HCT116 (cell line): ENCODE data around the gene ZGPAT. TPM values are rescaled to one million over a fixed set of nuclear protein-coding genes. Genes with fewer than 3 reads are reported as not detected.
A peak's percentile ranks its signal among the peaks of the same experiment; 100 is the strongest.

Experiments
- ATAC-seq: fragments of 200-7000 bp; cut with Tn5 transposase; 2 replicates; pipeline ENCODE4 v1.9.1; 2020; ENCODE audit warnings: mild to moderate bottlenecking, moderate library complexity
- BruUV-seq: library from RNA; stranded (reverse); fragments of 400-500 nt; replicated peaks from 2 replicates; lab custom pipeline; 2021; lab: Mats Ljungman, UMichigan
- CTCF ChIA-PET: fragments of 300-600 bp; sonication (Branson Sonifier 250); formaldehyde crosslinking; loops from one replicate; lab custom pipeline; 2021; ENCODE audit warnings: antibody characterized with exemption; lab: Charles Lee
- POLR2A ChIA-PET: fragments of 300-600, 350-600 bp; sonication (Branson Sonifier 250); formaldehyde crosslinking; loops from one replicate; lab custom pipeline; 2021; ENCODE audit warnings: antibody characterized with exemption; lab: Charles Lee
- RAD21 ChIA-PET, 2 experiments: fragments of 300-600 bp; sonication (Branson Sonifier 250); formaldehyde crosslinking; loops; one replicate each; lab custom pipeline; 2023; ENCODE audit warnings: low total read pairs in 2 of 2; ENCODE audit not compliant: uncharacterized antibody in 2 of 2, unreplicated experiment in 2 of 2, low non-redundant PET in 1 of 2; lab: Charles Lee
- DNase-seq: peaks from one replicate; pipeline ENCODE4 v3.0.0-alpha.2; 2010; ENCODE audit warnings: low read depth, low spot score
- H2AFZ ChIP-seq: fragments of 200-600 bp; shearing (Covaris generic), sonication (generic); 2 replicates; pipeline ENCODE4 v1.6.1; 2017; ENCODE audit warnings: low read depth, mixed run types, mixed read lengths, antibody characterized with exemption, low read length; ENCODE audit not compliant: poor library complexity, severe bottlenecking
- H3K27ac ChIP-seq: 2 replicates; pipeline ENCODE4 v1.5.1; 2012; ENCODE audit warnings: low read depth, low read length
- H3K27me3 ChIP-seq: fragments of 200-600 bp; sonication (generic); 2 replicates; pipeline ENCODE4 v1.6.1; 2016; ENCODE audit warnings: mixed run types, low read length, mixed read lengths; ENCODE audit not compliant: insufficient read depth
- H3K36me3 ChIP-seq, 2 experiments: fragments of 200-500 bp in 1 of 2; fragments of 200-600 bp in 1 of 2; sonication (Bioruptor generic) in 1 of 2; sonication (generic) in 1 of 2; 2 replicates each; pipeline versions ENCODE4 v1.5.1 to v1.6.1; 2014 to 2016; ENCODE audit warnings: low read length in 2 of 2, inconsistent platforms in 1 of 2, mixed read lengths in 1 of 2, mixed run types in 1 of 2; ENCODE audit not compliant: insufficient read depth in 2 of 2, control insufficient read depth in 1 of 2
- H3K4me1 ChIP-seq, 2 experiments: fragments of 200-600 bp in 1 of 2; sonication (generic) in 1 of 2; 2 replicates each; pipeline versions ENCODE4 v1.5.1 to v1.6.1; 2012 to 2017; ENCODE audit warnings: low read length in 2 of 2, inconsistent platforms in 1 of 2, mild to moderate bottlenecking in 1 of 2, mixed read lengths in 1 of 2, mixed run types in 1 of 2, moderate library complexity in 1 of 2; ENCODE audit not compliant: insufficient read depth in 2 of 2, control insufficient read depth in 1 of 2
- H3K4me2 ChIP-seq: fragments of 200-600 bp; sonication (generic); 2 replicates; pipeline ENCODE4 v1.6.1; 2017; ENCODE audit warnings: mixed run types, low read length, mixed read lengths
- H3K4me3 ChIP-seq, 2 experiments: fragments of 200-600 bp in 1 of 2; sonication (generic) in 1 of 2; replicated peaks in 1 of 2; 2 replicates each; pipeline ENCODE4 v1.5.1; 2011 to 2016; ENCODE audit warnings: low read length in 2 of 2, control low read depth in 1 of 2, low read depth in 1 of 2, mild to moderate bottlenecking in 1 of 2, mixed read lengths in 1 of 2, mixed run types in 1 of 2
- H3K79me2 ChIP-seq: fragments of 200-600 bp; sonication (generic); 2 replicates; pipeline ENCODE4 v1.6.1; 2017; ENCODE audit warnings: mild to moderate bottlenecking, mixed run types, low read length, moderate library complexity, mixed read lengths; ENCODE audit not compliant: insufficient read depth
- H3K9ac ChIP-seq: fragments of 200-600 bp; sonication (generic); 2 replicates; pipeline ENCODE4 v1.6.1; 2016; ENCODE audit warnings: low read length, mixed read lengths
- H3K9me2 ChIP-seq: fragments of 200-600 bp; sonication (generic), shearing (Covaris generic); 2 replicates; pipeline ENCODE4 v1.6.1; 2017; ENCODE audit warnings: mixed run types, mild to moderate bottlenecking, moderate library complexity; ENCODE audit not compliant: insufficient read depth
- H3K9me3 ChIP-seq, 2 experiments: fragments of 200-500 bp in 1 of 2; fragments of 200-600 bp in 1 of 2; sonication (Bioruptor generic) in 1 of 2; sonication (generic) in 1 of 2; 2 replicates each; pipeline ENCODE4 v1.6.1; 2014 to 2017; ENCODE audit warnings: low read length in 2 of 2, mixed read lengths in 2 of 2, inconsistent platforms in 1 of 2, low read depth in 1 of 2, mild to moderate bottlenecking in 1 of 2, mixed run types in 1 of 2, moderate library complexity in 1 of 2; ENCODE audit not compliant: control insufficient read depth in 1 of 2, insufficient read depth in 1 of 2
- H4K20me1 ChIP-seq: fragments of 200-600 bp; sonication (generic), shearing (Covaris generic); 2 replicates; pipeline ENCODE4 v1.6.1; 2017; ENCODE audit warnings: mixed run types, mild to moderate bottlenecking, moderate library complexity; ENCODE audit not compliant: insufficient read depth
- CBX3 ChIP-seq: IDR thresholded peaks from 2 replicates; pipeline ENCODE4 v1.6.1; 2012; ENCODE audit warnings: low read depth
- EGR1 ChIP-seq: IDR thresholded peaks from 2 replicates; pipeline ENCODE4 v1.6.1; 2012; ENCODE audit warnings: low read depth
- EZH2 ChIP-seq: fragments of 200-600 bp; sonication (generic); IDR thresholded peaks from 2 replicates; pipeline ENCODE4 v1.6.1; 2017; ENCODE audit warnings: antibody characterized with exemption, mixed run types
- FOSL1 ChIP-seq: IDR thresholded peaks from 2 replicates; pipeline ENCODE4 v1.6.1; 2012; ENCODE audit warnings: low read depth
- JUND ChIP-seq: IDR thresholded peaks from 2 replicates; pipeline ENCODE4 v1.6.1; 2012
- POLR2A ChIP-seq: IDR thresholded peaks from 2 replicates; pipeline ENCODE4 v1.7.0; 2011; ENCODE audit warnings: borderline replicate concordance; ENCODE audit not compliant: insufficient read depth, insufficient read length; ENCODE audit errors: extremely low read depth
- RAD21 ChIP-seq: IDR thresholded peaks from 2 replicates; pipeline ENCODE4 v1.6.1; 2012; ENCODE audit warnings: low read depth, mild to moderate bottlenecking
- SIN3A ChIP-seq: IDR thresholded peaks from 2 replicates; pipeline ENCODE4 v1.6.1; 2012; ENCODE audit warnings: low read depth
- SP1 ChIP-seq: IDR thresholded peaks from 2 replicates; pipeline ENCODE4 v1.6.1; 2012; ENCODE audit warnings: low read depth
- YY1 ChIP-seq: IDR thresholded peaks from 2 replicates; pipeline ENCODE4 v1.6.1; 2011; ENCODE audit warnings: low read length, low read depth, moderate library complexity, mild to moderate bottlenecking; ENCODE audit not compliant: insufficient replicate concordance; ENCODE audit errors: extremely low read depth
- ZFX ChIP-seq: fragments of 450-650 bp; IDR thresholded peaks from 2 replicates; pipeline ENCODE4 v1.6.1; 2017
- ZNF274 ChIP-seq: fragments of 200-500 bp; sonication (Bioruptor generic); IDR thresholded peaks from 2 replicates; pipeline ENCODE4 v1.6.1; 2014; ENCODE audit warnings: mild to moderate bottlenecking, low read depth, low read length, inconsistent platforms
- intact Hi-C: fragments of 100-400 bp; cut with micrococcal nuclease; formaldehyde crosslinking; loops from 2 replicates; pipeline ENCODE4 v1.10.0; 2022
- total RNA-seq: library from RNA; stranded (reverse); gene quantifications from one replicate; pipeline ENCODE4 v1.2.1, GENCODE V29; 2021; ENCODE audit not compliant: unreplicated experiment
- TF ChIP-seq, protein P1 (sequence below): IDR thresholded peaks from 2 replicates; pipeline ENCODE4 v1.6.1; 2011; ENCODE audit warnings: mild to moderate bottlenecking, low read length, moderate library complexity; ENCODE audit not compliant: insufficient replicate concordance; ENCODE audit errors: extremely low read depth
- TF ChIP-seq, protein P2 (sequence below): IDR thresholded peaks from 2 replicates; pipeline ENCODE4 v1.6.1; 2012
- TF ChIP-seq, protein P3 (sequence below): IDR thresholded peaks from 2 replicates; pipeline ENCODE4 v1.6.1; 2012

Gene ZGPAT
- total RNA-seq, 1 experiment from 2014 or later: 30.6 TPM

DNA sequence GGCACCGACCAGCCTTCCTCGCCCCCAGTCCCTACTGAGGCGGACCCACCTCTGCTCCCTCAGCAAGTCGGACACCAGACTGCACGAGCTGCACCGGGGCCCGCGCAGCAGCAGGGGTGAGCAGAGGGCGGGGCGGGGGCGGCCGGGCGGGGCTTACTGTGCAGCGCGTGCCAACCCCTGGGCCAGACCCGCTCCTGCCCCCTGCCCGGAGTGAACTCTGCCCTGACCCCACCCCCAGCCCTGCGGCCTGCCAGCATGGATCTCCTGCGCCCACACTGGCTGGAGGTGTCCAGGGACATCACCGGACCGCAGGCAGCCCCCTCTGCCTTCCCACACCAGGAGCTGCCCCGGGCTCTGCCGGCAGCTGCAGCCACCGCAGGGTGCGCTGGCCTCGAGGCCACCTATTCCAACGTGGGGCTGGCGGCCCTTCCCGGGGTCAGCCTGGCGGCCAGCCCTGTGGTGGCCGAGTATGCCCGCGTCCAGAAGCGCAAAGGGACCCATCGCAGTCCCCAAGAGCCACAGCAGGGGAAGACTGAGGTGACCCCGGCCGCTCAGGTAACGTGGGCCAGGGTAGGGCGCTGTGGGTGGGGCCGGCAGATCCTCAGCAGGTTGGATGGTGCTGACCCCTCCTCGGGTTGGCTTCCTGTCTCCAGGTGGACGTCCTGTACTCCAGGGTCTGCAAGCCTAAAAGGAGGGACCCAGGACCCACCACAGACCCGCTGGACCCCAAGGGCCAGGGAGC is 30.3 kb downstream of the ZGPAT start:
- Histone ChIP-seq H3K4me1 (peaks cover 20 to 50% of the 10 kb centered on the region in 2 experiments; a peak in 3 of 4 replicates), H2AFZ (no peak overlapping the region), H3K36me3 (peaks cover 3 to 22% of the 10 kb centered on the region in 2 experiments; a peak in 2 of 4 replicates), H3K9ac (peak overlapping the region; percentile 56; the same call in 1 of the 2 replicates), H3K9me2 (no peaks in the 10 kb centered on the region), H3K79me2 (peaks cover 26% of the 10 kb centered on the region), H3K4me2 (peak overlapping the region; percentile 66), H4K20me1 (no peaks in the 10 kb centered on the region), H3K27me3 (no peaks in the 10 kb centered on the region), H3K27ac (peak overlapping the region; percentile 84), H3K9me3 (no peaks in the 10 kb centered on the region), H3K4me3 (peak overlapping the region; percentile 42 to 52; a peak in 3 of 4 replicates)
- ATAC-seq: no peak
- RAD21 ChIA-PET: interaction anchor here in 1 of 2 experiments (0.6 kb wide), 1 partner anchor 27 kb away, joined by 3 read pairs; no protein-coding TSS in a partner anchor
- POLR2A ChIA-PET: no interaction called here
- DNase-seq: no peak
- CTCF ChIA-PET: no interaction called here
- intact Hi-C loops: loop anchor here (10.0 kb wide), 1 partner anchor 127 kb away; the partner anchor contains the start of genes ABHD16B and TPD52L2
- TF ChIP-seq, protein P1, sequence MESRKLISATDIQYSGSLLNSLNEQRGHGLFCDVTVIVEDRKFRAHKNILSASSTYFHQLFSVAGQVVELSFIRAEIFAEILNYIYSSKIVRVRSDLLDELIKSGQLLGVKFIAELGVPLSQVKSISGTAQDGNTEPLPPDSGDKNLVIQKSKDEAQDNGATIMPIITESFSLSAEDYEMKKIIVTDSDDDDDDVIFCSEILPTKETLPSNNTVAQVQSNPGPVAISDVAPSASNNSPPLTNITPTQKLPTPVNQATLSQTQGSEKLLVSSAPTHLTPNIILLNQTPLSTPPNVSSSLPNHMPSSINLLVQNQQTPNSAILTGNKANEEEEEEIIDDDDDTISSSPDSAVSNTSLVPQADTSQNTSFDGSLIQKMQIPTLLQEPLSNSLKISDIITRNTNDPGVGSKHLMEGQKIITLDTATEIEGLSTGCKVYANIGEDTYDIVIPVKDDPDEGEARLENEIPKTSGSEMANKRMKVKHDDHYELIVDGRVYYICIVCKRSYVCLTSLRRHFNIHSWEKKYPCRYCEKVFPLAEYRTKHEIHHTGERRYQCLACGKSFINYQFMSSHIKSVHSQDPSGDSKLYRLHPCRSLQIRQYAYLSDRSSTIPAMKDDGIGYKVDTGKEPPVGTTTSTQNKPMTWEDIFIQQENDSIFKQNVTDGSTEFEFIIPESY: no peak
- TF ChIP-seq, protein P2, sequence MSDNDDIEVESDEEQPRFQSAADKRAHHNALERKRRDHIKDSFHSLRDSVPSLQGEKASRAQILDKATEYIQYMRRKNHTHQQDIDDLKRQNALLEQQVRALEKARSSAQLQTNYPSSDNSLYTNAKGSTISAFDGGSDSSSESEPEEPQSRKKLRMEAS: no peak
- no peak for TF ChIP-seq POLR2A
- no TSS peak for BruUV-seq

DNA sequence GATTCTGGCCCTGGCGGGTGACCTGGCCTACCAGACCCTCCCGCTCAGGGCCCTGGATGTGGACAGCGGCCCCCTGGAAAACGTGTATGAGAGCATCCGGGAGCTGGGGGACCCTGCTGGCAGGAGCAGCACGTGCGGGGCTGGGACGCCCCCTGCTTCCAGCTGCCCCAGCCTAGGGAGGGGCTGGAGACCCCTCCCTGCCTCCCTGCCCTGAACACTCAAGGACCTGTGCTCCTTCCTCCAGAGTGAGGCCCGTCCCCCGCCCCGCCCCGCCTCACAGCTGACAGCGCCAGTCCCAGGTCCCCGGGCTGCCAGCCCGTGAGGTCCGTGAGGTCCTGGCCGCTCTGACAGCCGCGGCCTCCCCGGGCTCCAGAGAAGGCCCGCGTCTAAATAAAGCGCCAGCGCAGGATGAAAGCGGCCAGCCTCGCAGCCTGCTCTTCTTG is 30.9 kb downstream of the ZGPAT start:
- BruUV-seq: no TSS peak
- H3K79me2 ChIP-seq: peaks cover 21% of the 10 kb centered on the region
- H3K36me3 ChIP-seq: peaks cover 3 to 28% of the 10 kb centered on the region in 2 experiments; a peak in 2 of 4 replicates
- no peaks in the 10 kb centered on the region for H4K20me1 ChIP-seq
- DNase-seq (no peak), ATAC-seq (no peak)
- peak overlapping the region; percentile 67 for H3K27ac ChIP-seq
- no peak overlapping the region for H2AFZ ChIP-seq
- H3K9me3 ChIP-seq: no peaks in the 10 kb centered on the region
- H3K9me2 ChIP-seq: no peaks in the 10 kb centered on the region
- ChIA-PET CTCF (no interaction called here), RAD21 (no interaction called here), POLR2A (no interaction called here)
- intact Hi-C loops: loop anchor here (10.0 kb wide), 1 partner anchor 126 kb away; the partner anchor contains the start of genes ABHD16B and TPD52L2
- no peaks in the 10 kb centered on the region for H3K27me3 ChIP-seq
- H3K4me2 ChIP-seq: peak overlapping the region; percentile 66
- H3K4me3 ChIP-seq: no peak overlapping the region
- peak overlapping the region; percentile 52 for H3K9ac ChIP-seq
- H3K4me1 ChIP-seq: peaks cover 20 to 50% of the 10 kb centered on the region in 2 experiments; a peak in 3 of 4 replicates
- TF ChIP-seq JUND (no peak), YY1 (no peak), EGR1 (no peak), SP1 (no peak), ZFX (no peak), SIN3A (no peak), POLR2A (no peak), EZH2 (no peak), CBX3 (no peak), ZNF274 (no peak), FOSL1 (no peak), RAD21 (no peak)
- TF ChIP-seq, protein P1: no peak
- TF ChIP-seq, protein P3, sequence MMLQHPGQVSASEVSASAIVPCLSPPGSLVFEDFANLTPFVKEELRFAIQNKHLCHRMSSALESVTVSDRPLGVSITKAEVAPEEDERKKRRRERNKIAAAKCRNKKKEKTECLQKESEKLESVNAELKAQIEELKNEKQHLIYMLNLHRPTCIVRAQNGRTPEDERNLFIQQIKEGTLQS: no peak
